Activated CD4-positive, alpha-beta T cell treated with anti-CD3 and anti-CD28 coated beads for 4 hours (primary cell): ENCODE measurements around the gene CLIC5.

Source experiments
- DNase-seq, 2 donors: peaks; one replicate each; pipeline ENCODE4 v3.0.0-alpha.2; 2020

Gene CLIC5

GRCh38 chr6:46015119-46015968 lies at the start of gene CLIC5:
Gene CLIC5 (minus strand): TSS chr6:46015860. CDS start chr6:46015542, 318 bp downstream.
- DNase-seq: peak; percentile 5 to 23

- no peak for DNase-seq
Measured at GRCh38 chr6:46062991-46063390, 47.3 kb upstream of the CLIC5 start.

GRCh38 chr6:46062312-46062711 lies 46.7 kb upstream of the CLIC5 start:
- DNase-seq: no peak

- no peak for DNase-seq
Measured at GRCh38 chr6:46061497-46061896, 45.8 kb upstream of the CLIC5 start.

GRCh38 chr6:46059608-46060007 lies 43.9 kb upstream of the CLIC5 start:
- no peak for DNase-seq

GRCh38 chr6:46058951-46059350 lies 43.3 kb upstream of the CLIC5 start:
- no peak for DNase-seq

- no peak for DNase-seq
Measured at GRCh38 chr6:46057792-46058191, 42.1 kb upstream of the CLIC5 start.

GRCh38 chr6:46056906-46057529 lies 41.4 kb upstream of the CLIC5 start:
- no peak for DNase-seq

GRCh38 chr6:46054516-46054915 lies 38.9 kb upstream of the CLIC5 start:
- DNase-seq: no peak

GRCh38 chr6:46053039-46053933 lies 37.6 kb upstream of the CLIC5 start:
- no peak for DNase-seq

- no peak for DNase-seq
Measured at GRCh38 chr6:46052479-46052878, 36.8 kb upstream of the CLIC5 start.

GRCh38 chr6:46051962-46052361 lies 36.3 kb upstream of the CLIC5 start:
- no peak for DNase-seq

- DNase-seq: no peak
Measured at GRCh38 chr6:46050845-46051405, 35.3 kb upstream of the CLIC5 start.

- no peak for DNase-seq
Measured at GRCh38 chr6:46048646-46049297, 33.1 kb upstream of the CLIC5 start.

GRCh38 chr6:46046558-46047174 lies 31.0 kb upstream of the CLIC5 start:
- DNase-seq: no peak

- no peak for DNase-seq
Measured at GRCh38 chr6:46044881-46045617, 29.4 kb upstream of the CLIC5 start.

GRCh38 chr6:46042355-46042999 lies 26.8 kb upstream of the CLIC5 start:
- no peak for DNase-seq

- no peak for DNase-seq
Measured at GRCh38 chr6:46040288-46040687, 24.6 kb upstream of the CLIC5 start.

- no peak for DNase-seq
Measured at GRCh38 chr6:46039646-46040045, 24.0 kb upstream of the CLIC5 start.

- DNase-seq: no peak
Measured at GRCh38 chr6:46036911-46037310, 21.3 kb upstream of the CLIC5 start.

- DNase-seq: no peak
Measured at GRCh38 chr6:46035242-46035641, 19.6 kb upstream of the CLIC5 start.
